Inflammatory macrophage treated with lipopolysaccharide for 4 hours (primary cell): ENCODE data around the gene SLC34A1.

Experiments
- DNase-seq: peaks from one replicate; pipeline ENCODE4 v3.0.0-alpha.2; 2020

Gene SLC34A1

DNA sequence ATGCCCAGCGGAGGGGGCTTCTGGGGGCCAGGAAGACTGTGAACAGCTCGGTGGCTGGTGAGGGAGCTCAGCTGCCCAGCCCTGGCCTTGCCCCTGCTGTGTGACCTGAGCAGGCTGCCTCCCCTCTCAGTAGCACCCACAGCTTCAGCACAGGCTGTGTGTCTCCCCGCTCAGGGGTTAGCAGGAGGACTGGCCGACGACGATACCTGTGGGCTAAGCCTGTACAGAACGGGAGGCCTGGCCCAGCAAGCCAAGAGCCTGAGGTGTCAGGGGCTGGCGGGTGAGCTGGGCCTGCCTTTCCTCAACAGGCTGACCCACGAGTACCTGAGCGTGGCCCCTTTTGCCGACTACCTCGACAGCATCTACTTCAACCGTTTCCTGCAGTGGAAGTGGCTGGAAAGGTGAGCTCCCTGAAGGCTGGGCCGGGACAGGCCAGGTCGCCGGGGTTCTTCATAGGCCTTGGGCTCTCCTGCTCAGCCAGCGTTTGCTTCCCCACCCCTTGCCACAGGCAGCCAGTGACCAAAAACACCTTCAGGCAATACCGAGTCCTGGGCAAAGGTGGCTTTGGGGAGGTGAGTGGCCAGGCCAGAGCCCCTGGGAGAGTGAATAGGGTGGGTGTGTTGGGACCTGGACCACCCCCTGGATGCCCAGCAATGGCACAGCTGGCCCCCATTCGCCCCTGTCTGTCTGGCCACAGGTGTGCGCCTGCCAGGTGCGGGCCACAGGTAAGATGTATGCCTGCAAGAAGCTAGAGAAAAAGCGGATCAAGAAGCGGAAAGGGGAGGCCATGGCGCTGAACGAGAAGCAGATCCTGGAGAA lies 48.8 kb downstream of the SLC34A1 start:
- DNase-seq: no peak

DNA sequence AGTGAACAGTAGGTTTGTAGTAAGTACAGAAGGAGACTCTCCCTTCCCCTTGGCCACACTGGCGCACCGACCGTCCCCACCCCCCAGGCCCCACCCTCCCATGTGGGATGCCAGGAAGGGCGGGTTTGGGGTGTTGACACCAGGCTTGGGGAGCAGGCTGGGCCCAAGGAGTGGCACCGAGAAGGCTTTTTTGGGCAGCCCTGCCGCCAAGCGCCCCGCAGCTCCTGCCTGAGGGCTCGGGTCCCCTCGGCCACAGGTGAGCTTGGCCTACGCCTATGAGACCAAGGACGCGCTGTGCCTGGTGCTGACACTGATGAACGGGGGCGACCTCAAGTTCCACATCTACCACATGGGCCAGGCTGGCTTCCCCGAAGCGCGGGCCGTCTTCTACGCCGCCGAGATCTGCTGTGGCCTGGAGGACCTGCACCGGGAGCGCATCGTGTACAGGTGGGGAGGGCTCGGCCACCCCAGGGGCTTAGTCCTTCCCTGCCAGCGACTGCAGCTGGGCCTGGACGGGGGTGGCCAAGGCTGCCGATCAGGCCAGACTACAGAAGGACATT lies 49.5 kb downstream of the SLC34A1 start:
- DNase-seq: no peak

DNA sequence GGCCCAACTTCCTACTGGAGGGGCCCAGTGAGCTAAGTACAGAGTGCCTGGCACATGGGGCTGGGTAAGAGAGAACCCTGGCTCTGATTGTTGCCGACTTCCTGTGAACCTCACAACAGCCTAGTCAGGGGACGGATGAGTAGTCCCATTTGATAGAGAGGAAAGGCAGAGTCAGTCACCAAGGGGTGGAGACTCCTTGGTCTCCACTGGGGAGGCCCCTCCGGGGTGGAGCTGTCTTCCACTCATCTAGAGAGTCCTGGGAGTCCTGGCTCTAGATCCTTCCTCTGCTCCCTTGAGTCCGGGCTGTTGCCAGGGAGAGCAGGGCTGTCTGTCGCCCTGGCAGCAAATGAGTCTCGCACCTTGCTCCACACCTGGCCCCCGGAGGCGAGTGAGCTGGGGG lies 50.2 kb downstream of the SLC34A1 start:
- DNase-seq: no peak

DNA sequence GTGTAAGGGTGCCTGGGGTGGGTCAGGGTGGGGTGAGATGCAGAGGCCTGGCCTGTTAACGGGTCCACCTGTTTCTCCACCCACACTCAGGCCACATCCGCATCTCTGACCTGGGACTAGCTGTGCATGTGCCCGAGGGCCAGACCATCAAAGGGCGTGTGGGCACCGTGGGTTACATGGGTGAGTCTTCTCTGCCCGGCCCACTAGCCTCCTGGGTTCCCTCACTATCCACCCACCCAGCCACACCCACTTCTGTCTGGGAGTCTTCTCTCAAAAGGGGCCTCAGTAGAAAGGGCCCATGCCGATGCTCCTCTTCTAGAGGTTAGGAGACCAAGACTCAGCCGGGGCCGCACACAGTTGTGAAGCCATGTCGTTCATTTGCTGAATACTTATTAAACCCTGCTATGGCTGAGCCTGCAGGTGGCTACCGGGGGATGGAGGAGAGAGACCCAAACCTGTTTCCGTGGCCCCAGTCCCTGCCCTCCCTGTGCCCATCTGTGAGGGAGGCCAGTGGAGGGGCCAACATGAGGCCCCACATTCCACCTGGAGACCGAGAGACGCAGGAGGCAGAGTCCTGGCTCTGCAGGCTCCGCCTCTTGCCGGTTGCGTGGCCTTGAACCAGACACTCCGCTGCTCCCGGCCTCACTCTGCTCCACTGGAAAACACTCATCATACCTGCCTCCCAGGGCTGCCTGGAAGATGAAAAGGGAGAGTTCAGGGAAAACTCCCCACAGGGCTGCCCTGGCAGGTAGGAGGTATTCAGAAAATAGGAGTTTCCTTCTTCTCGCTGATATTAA lies 50.9 kb downstream of the SLC34A1 start:
- DNase-seq: no peak

DNA sequence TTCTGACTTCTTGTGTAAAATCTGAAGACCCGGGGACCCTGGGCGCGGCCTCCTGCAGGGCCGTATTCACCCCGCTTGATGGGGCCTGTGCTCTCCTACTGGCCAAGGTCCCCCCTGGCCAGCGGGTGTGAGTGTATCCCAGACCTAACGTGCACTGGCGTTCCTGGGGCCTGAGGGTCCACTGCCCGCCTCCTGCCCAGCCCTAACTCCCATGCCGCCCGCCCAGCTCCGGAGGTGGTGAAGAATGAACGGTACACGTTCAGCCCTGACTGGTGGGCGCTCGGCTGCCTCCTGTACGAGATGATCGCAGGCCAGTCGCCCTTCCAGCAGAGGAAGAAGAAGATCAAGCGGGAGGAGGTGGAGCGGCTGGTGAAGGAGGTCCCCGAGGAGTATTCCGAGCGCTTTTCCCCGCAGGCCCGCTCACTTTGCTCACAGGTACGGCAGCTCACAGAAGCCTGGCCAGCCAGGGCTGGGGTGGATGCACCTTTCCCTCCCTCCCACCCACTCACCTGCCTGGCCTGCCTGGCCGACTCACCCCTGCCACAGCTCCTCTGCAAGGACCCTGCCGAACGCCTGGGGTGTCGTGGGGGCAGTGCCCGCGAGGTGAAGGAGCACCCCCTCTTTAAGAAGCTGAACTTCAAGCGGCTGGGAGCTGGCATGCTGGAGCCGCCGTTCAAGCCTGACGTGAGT lies 51.8 kb downstream of the SLC34A1 start:
- DNase-seq: no peak

GRCh38 chr5:177437623-177438022 lies 53.4 kb downstream of the SLC34A1 start:
- DNase-seq: no peak

DNA sequence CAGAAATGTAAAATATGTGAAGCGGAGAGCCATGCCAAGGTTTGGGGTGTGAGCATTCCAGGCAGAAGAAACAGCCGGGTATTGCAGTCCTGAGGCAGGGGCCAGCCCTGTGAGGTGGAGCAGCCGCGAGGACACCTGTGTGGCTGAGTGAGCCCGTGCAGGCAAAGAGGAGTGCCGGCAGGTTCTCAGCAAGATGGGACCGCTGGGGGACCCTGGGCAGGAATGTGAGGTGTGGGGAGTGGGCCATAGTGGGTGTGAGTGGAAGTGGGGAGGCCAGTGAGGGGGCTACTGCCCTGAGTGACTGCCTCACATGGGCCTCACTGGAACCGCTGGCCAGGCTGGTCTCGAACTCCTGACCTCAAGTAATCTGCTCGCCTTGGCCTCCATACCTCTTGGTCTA lies 54.2 kb downstream of the SLC34A1 start:
- no peak for DNase-seq

DNA sequence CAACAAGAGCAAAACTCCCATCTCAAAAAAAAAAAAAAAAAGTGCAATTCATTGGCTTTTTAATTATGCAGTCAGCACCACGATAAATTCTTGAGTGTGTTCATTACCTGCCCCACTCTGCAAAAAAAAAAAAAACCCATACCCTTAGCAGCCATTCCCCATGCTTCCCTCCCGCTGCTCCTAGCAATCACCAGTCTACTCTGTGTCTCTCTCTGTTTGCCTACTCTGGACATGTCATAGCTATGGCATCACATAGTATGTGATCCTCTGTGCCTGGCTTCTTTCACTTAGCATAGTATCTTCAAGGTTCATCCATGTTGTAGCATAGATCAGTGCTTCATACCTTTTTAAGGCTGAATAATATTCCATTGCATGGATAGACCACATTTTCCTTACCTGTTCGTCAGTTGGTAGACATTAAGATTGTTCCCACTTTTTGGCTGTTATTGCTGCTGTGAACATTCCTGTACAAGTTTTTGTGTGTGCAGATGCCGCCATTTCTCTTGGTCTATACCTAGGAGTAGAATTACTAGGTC lies 55.4 kb downstream of the SLC34A1 start:
- no peak for DNase-seq

DNA sequence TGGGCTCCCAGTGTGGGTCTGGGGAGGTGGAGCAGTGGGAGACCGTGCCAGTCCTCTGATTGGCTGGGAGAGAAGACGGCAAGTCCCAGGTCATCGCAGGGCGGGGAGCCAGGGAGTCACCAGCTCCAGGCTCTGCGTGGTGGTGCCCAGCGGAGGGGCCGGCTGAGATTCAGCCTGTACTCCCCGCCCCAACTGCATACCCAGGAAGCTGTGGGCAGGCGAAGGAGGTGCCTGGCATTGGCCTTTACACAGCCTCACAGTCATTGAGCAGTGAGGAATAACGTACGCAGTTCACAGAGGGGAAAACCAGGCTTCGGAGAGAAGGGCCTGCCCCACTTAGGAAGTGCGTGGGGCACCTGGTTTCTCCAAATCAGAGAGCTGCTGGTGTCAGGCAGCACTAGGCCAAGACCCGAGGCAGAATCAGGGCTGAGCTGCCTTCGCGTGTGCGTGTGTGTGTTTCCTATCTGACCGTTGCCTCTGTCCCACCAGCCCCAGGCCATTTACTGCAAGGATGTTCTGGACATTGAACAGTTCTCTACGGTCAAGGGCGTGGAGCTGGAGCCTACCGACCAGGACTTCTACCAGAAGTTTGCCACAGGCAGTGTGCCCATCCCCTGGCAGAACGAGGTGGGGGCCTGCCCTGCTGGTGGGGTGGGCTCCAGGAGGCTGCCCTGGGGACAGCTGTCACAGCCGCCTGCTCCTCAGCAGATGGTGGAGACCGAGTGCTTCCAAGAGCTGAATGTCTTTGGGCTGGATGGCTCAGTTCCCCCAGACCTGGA lies 56.2 kb downstream of the SLC34A1 start:
- DNase-seq: no peak

DNA sequence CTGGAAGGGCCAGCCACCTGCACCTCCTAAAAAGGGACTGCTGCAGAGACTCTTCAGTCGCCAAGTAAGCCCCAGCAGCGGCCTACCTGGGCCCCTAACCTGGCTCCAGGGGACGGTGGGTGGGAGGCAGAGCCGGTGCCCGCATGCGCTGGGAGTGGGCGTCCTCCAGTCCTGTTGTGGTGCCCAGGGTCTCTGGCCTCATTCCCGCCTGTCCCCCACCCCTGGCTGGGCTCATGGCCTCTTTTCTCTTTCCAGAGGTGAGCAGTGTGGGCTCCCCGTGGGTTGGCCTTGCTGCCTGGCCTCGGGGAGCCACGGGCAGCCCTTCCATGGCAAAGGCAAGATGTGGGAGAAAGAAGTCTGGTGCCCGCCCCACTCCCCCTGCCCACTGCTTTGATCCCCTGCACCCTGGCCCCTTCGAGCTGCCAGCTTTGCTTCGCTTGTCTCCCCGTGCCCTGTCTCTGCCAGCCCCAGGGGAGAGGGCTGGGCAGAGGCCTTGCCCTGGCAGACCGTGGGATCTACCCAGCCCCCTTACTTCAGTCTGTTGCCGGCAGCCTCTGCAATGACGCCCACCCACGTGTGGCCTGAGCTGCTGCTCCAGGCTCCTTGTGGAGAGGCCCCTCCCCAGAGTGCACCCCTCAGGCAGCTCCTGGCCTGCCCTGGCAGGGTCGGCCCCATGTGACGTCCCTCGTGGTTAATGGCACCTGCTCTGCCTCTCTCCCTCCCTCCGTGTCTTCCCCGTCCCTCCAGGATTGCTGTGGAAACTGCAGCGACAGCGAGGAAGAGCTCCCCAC lies 57.0 kb downstream of the SLC34A1 start:
- no peak for DNase-seq

- DNase-seq: no peak
These were observed 58.0 kb downstream of the SLC34A1 start for GRCh38 chr5:177442066-177442826.

GRCh38 chr5:177443144-177443983 lies 59.1 kb downstream of the SLC34A1 start:
- no peak for DNase-seq

- DNase-seq: no peak
These were observed 60.1 kb downstream of the SLC34A1 start for GRCh38 chr5:177444106-177445051.

GRCh38 chr5:177445052-177445916 lies 61.0 kb downstream of the SLC34A1 start:
- DNase-seq: no peak

- DNase-seq: no peak
These were observed 61.6 kb downstream of the SLC34A1 start for GRCh38 chr5:177445917-177446199.

DNA sequence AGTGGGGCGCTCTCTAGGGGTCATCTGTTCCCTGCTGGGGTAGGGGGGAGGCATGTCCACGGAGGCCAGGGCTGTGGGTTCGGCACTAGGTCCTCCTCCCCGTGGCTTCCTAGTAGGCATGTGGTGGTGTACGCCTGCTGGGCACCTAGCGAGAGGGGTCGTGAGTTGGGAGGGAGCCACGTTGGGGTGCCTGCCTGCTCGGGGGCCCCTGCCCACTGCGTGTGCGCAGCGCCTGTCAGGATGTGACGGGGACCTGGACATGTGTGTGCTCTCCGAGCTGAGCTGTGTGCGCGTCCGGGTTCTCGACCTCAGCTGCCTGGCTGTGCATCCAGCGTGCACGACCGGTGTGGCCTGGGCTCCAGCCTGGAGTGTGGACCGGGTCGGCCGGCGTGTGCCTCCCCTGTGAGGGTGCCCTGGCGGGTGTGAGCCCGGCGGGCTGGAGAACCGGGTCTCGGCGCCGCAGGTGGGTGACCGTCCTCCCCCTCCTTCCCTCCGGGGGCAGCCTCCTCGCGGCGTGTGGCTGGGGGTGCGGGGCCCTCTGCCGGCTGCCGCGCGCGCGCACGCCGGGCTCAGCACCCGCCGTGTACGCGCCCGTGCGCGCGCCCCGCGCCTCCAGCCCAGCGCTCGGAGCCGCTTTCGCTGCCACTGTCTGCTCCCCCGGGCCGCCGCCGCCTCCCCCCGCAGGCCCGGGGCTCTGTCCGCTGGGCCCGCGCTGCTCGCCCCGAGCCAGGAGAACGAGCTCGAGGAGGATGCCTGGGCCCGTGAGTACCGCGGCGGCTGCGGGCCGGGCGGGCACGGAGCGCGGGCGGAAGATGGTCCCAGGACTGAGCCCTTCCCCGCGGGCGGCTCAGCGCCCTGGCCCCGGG lies 62.2 kb downstream of the SLC34A1 start, which contains the start of gene PRR7:
TSS of gene PRR7 (plus strand) at position 615 of the 866 bp plus-strand sequence. CDS start 8,254 bp downstream, outside the sequence.
- no peak for DNase-seq
